Measurements from ENCODE around the gene FSTL3.
"Not testable (repeated sequence)": the region's sequence is repeated elsewhere in the genome, so short reads cannot be mapped to it uniquely, and the experiment has no call there.

The FSTL3 gene

GRCh38 chr19:690203-690602 is 14.0 kb downstream of the FSTL3 start:
- Histone ChIP-seq H3K4me2 (ENCODE audit: low read length) (no peak overlapping the region), H3K79me2 (ENCODE audit: control insufficient read depth, low read length) (no peaks in the 10 kb centered on the region), H3K27ac (ENCODE audit: low read depth, low read length) (no peak overlapping the region), H4K20me1 (ENCODE audit: control insufficient read depth, insufficient read depth, low read depth, low read length) (no peaks in the 10 kb centered on the region), H3K36me3 (ENCODE audit: control insufficient read depth, low read length) (no peaks in the 10 kb centered on the region), H3K4me1 (ENCODE audit: control insufficient read depth, low read length) (no peaks in the 10 kb centered on the region), H3K4me3 (ENCODE audit: low read length) (no peak overlapping the region), H3K27me3 (ENCODE audit: control insufficient read depth, low read length) (peaks cover 6% of the 10 kb centered on the region; the same call in 1 of the 2 replicates), H3K9me2 (replicated peaks; ENCODE audit: control insufficient read depth, low read length) (no peaks in the 10 kb centered on the region), H3K9me3 (ENCODE audit: control insufficient read depth, insufficient read depth, low read length) (no peaks in the 10 kb centered on the region), H3F3A (ENCODE audit: control insufficient read depth, insufficient read depth) (no peaks in the 10 kb centered on the region)
- TF ChIP-seq CTCF (IDR thresholded peaks at IDR 0.05; ENCODE audit: low read depth, low read length, poor library complexity, severe bottlenecking) (no peak), EZH2phosphoT487 (IDR thresholded peaks at IDR 0.05; ENCODE audit: borderline replicate concordance, low read length) (no peak)

- Histone ChIP-seq H3K4me3 (ENCODE audit: low read length) (no peak overlapping the region), H3F3A (ENCODE audit: control insufficient read depth, insufficient read depth) (no peaks in the 10 kb centered on the region), H3K79me2 (ENCODE audit: control insufficient read depth, low read length) (no peaks in the 10 kb centered on the region), H3K4me2 (ENCODE audit: low read length) (no peak overlapping the region), H3K27ac (ENCODE audit: low read depth, low read length) (no peak overlapping the region), H3K27me3 (ENCODE audit: control insufficient read depth, low read length) (peaks cover 10% of the 10 kb centered on the region), H3K9me3 (ENCODE audit: control insufficient read depth, insufficient read depth, low read length) (no peaks in the 10 kb centered on the region), H3K9me2 (replicated peaks; ENCODE audit: control insufficient read depth, low read length) (no peaks in the 10 kb centered on the region), H3K36me3 (ENCODE audit: control insufficient read depth, low read length) (no peaks in the 10 kb centered on the region), H3K4me1 (ENCODE audit: control insufficient read depth, low read length) (no peaks in the 10 kb centered on the region), H4K20me1 (ENCODE audit: control insufficient read depth, insufficient read depth, low read depth, low read length) (no peaks in the 10 kb centered on the region)
- no peak for TF ChIP-seq CTCF (IDR thresholded peaks at IDR 0.05; ENCODE audit: low read depth, low read length, poor library complexity, severe bottlenecking)
- no peak for TF ChIP-seq EZH2phosphoT487 (IDR thresholded peaks at IDR 0.05; ENCODE audit: borderline replicate concordance, low read length)
Measured at GRCh38 chr19:694481-695351, 18.5 kb downstream of the FSTL3 start.

- Histone ChIP-seq H3K9me3 (ENCODE audit: control insufficient read depth, insufficient read depth, low read length) (no peaks in the 10 kb centered on the region), H3F3A (ENCODE audit: control insufficient read depth, insufficient read depth) (no peaks in the 10 kb centered on the region), H3K4me3 (ENCODE audit: low read length) (no peak within 1 kb of the TSS), H3K4me2 (ENCODE audit: low read length) (no peak within 1 kb of the TSS), H3K9me2 (replicated peaks; ENCODE audit: control insufficient read depth, low read length) (no peaks in the 10 kb centered on the region), H4K20me1 (ENCODE audit: control insufficient read depth, insufficient read depth, low read depth, low read length) (no peaks in the 10 kb centered on the region), H3K4me1 (ENCODE audit: control insufficient read depth, low read length) (no peaks in the 10 kb centered on the region), H3K36me3 (ENCODE audit: control insufficient read depth, low read length) (no peaks in the 10 kb centered on the region), H3K27me3 (ENCODE audit: control insufficient read depth, low read length) (peaks cover 10% of the 10 kb centered on the region), H3K79me2 (ENCODE audit: control insufficient read depth, low read length) (no peaks in the 10 kb centered on the region), H3K27ac (ENCODE audit: low read depth, low read length) (no peak within 1 kb of the TSS)
- TF ChIP-seq CTCF (IDR thresholded peaks at IDR 0.05; ENCODE audit: low read depth, low read length, poor library complexity, severe bottlenecking) (no peak), EZH2phosphoT487 (IDR thresholded peaks at IDR 0.05; ENCODE audit: borderline replicate concordance, low read length) (no peak)
Measured at GRCh38 chr19:695352-695949, 19.3 kb downstream of the FSTL3 start, which contains the start of gene PRSS57. Gene PRSS57 (minus strand): TSS chr19:695452. CDS start chr19:695430, 22 bp downstream.

- H4K20me1 ChIP-seq (ENCODE audit: control insufficient read depth, insufficient read depth, low read depth, low read length); H3K79me2 ChIP-seq (ENCODE audit: control insufficient read depth, low read length); H3K36me3 ChIP-seq (ENCODE audit: control insufficient read depth, low read length); H3K9me3 ChIP-seq (ENCODE audit: control insufficient read depth, insufficient read depth, low read length); H3K4me3 ChIP-seq (ENCODE audit: low read length); H3K27ac ChIP-seq (ENCODE audit: low read depth, low read length); H3F3A ChIP-seq (ENCODE audit: control insufficient read depth, insufficient read depth); H3K4me1 ChIP-seq (ENCODE audit: control insufficient read depth, low read length); H3K9me2 ChIP-seq (replicated peaks; ENCODE audit: control insufficient read depth, low read length); H3K4me2 ChIP-seq (ENCODE audit: low read length): not testable (repeated sequence)
- H3K27me3 ChIP-seq (ENCODE audit: control insufficient read depth, low read length), result peaks cover 10% of the 10 kb centered on the region
Measured at GRCh38 chr19:698529-698928, 22.3 kb downstream of the FSTL3 start.

- H3F3A ChIP-seq (ENCODE audit: control insufficient read depth, insufficient read depth); H3K27ac ChIP-seq (ENCODE audit: low read depth, low read length); H3K4me3 ChIP-seq (ENCODE audit: low read length): not testable (repeated sequence)
Measured at GRCh38 chr19:699885-700284, 23.7 kb downstream of the FSTL3 start.

More at GRCh38 chr19:699885-700284, 23.7 kb downstream of the FSTL3 start:
- peaks cover 11% of the 10 kb centered on the region for H3K4me1 ChIP-seq (ENCODE audit: control insufficient read depth, low read length)
- H3K27me3 ChIP-seq (ENCODE audit: control insufficient read depth, low read length); H4K20me1 ChIP-seq (ENCODE audit: control insufficient read depth, insufficient read depth, low read depth, low read length); H3K36me3 ChIP-seq (ENCODE audit: control insufficient read depth, low read length); H3K4me2 ChIP-seq (ENCODE audit: low read length); H3K9me2 ChIP-seq (replicated peaks; ENCODE audit: control insufficient read depth, low read length); H3K9me3 ChIP-seq (ENCODE audit: control insufficient read depth, insufficient read depth, low read length); H3K79me2 ChIP-seq (ENCODE audit: control insufficient read depth, low read length): not testable (repeated sequence)

Data from DOHH2 (cell line).